Loucy (cell line): Measurements from ENCODE around the gene KLF7.

Experiments
- H2AFZ ChIP-seq: fragments of 200-600 bp; sonication (generic); 2 replicates; pipeline ENCODE4 v1.6.0; 2016; ENCODE audit warnings: antibody characterized with exemption, mild to moderate bottlenecking, low read length, moderate library complexity
- H3F3A ChIP-seq: fragments of 200-600 bp; 2 replicates; pipeline ENCODE4 v1.6.0; 2016; ENCODE audit warnings: antibody characterized with exemption, low read depth, mild to moderate bottlenecking
- H3K27me3 ChIP-seq: fragments of 200-600 bp; sonication (generic); 2 replicates; pipeline ENCODE4 v1.6.1; 2014; ENCODE audit warnings: low read length, mild to moderate bottlenecking; ENCODE audit not compliant: insufficient read depth, poor library complexity, severe bottlenecking
- H3K36me3 ChIP-seq: fragments of 200-600 bp; sonication (generic); 2 replicates; pipeline ENCODE4 v1.6.1; 2016; ENCODE audit warnings: low read length; ENCODE audit not compliant: insufficient read depth
- H3K4me1 ChIP-seq: fragments of 200-600 bp; sonication (generic); 2 replicates; pipeline ENCODE4 v1.5.1; 2014; ENCODE audit warnings: low read length, mild to moderate bottlenecking; ENCODE audit not compliant: insufficient read depth, poor library complexity, severe bottlenecking
- H3K4me2 ChIP-seq: fragments of 200-600 bp; sonication (generic); 2 replicates; pipeline ENCODE4 v1.6.0; 2014; ENCODE audit warnings: antibody characterized with exemption, low read length, low read depth, mild to moderate bottlenecking; ENCODE audit not compliant: poor library complexity, severe bottlenecking
- H3K4me3 ChIP-seq: fragments of 200-600 bp; sonication (generic); 2 replicates; pipeline ENCODE4 v1.5.1; 2014; ENCODE audit warnings: low read length, mild to moderate bottlenecking, mixed read lengths; ENCODE audit not compliant: poor library complexity, severe bottlenecking
- H3K79me2 ChIP-seq: fragments of 200-600 bp; sonication (generic); 2 replicates; pipeline ENCODE4 v1.6.1; 2014; ENCODE audit warnings: low read length; ENCODE audit not compliant: insufficient read depth
- H3K9ac ChIP-seq: fragments of 200-600 bp; sonication (generic); 2 replicates; pipeline ENCODE4 v1.6.0; 2014; ENCODE audit warnings: mild to moderate bottlenecking, low read depth, low read length, moderate library complexity; ENCODE audit not compliant: poor library complexity, severe bottlenecking
- H3K9me2 ChIP-seq: fragments of 200-600 bp; sonication (generic); replicated peaks from 2 replicates; pipeline ENCODE4 v1.6.1; 2016; ENCODE audit warnings: low read depth, low read length, mixed read lengths
- H3K9me3 ChIP-seq: fragments of 200-600 bp; sonication (generic); 2 replicates; pipeline ENCODE4 v1.6.1; 2014; ENCODE audit warnings: mild to moderate bottlenecking, antibody characterized with exemption, low read length, low read depth; ENCODE audit not compliant: insufficient read depth
- H4K20me1 ChIP-seq: fragments of 200-600 bp; sonication (generic); 2 replicates; pipeline ENCODE4 v1.6.0; 2014; ENCODE audit warnings: antibody characterized with exemption, low read length, mild to moderate bottlenecking; ENCODE audit not compliant: insufficient read depth, poor library complexity, severe bottlenecking
- CTCF ChIP-seq: fragments of 200-600 bp; sonication (generic); conservative IDR thresholded peaks from 2 replicates; pipeline ENCODE4 v1.5.1; 2014; ENCODE audit warnings: mild to moderate bottlenecking, antibody characterized with exemption, low read length
- EZH2phosphoT487 ChIP-seq: fragments of 200-600 bp; IDR thresholded peaks from 2 replicates; pipeline ENCODE4 v1.6.1; 2018; ENCODE audit warnings: antibody characterized with exemption, mild to moderate bottlenecking, moderate library complexity, borderline replicate concordance

Gene KLF7

GRCh38 chr2:207087046-207087902, 78.5 kb downstream of the KLF7 start:
- Histone ChIP-seq H3F3A (no peaks in the 10 kb centered on the region), H3K36me3 (peaks cover 12% of the 10 kb centered on the region; the same call in 1 of the 2 replicates), H3K4me3 (no peak overlapping the region), H3K9ac (no peak overlapping the region), H3K79me2 (no peaks in the 10 kb centered on the region), H4K20me1 (no peaks in the 10 kb centered on the region), H3K4me2 (no peak overlapping the region), H3K27me3 (no peaks in the 10 kb centered on the region), H3K4me1 (no peaks in the 10 kb centered on the region), H3K9me2 (no peaks in the 10 kb centered on the region), H3K9me3 (no peaks in the 10 kb centered on the region), H2AFZ (no peak overlapping the region)
- TF ChIP-seq EZH2phosphoT487 = no peak

GRCh38 chr2:207086136-207086535, 79.6 kb downstream of the KLF7 start:
- Histone ChIP-seq H4K20me1 (no peaks in the 10 kb centered on the region), H3K79me2 (no peaks in the 10 kb centered on the region), H3K4me2 (no peak overlapping the region), H3K9me3 (no peaks in the 10 kb centered on the region), H3F3A (no peaks in the 10 kb centered on the region), H3K9ac (no peak overlapping the region), H2AFZ (no peak overlapping the region), H3K4me1 (no peaks in the 10 kb centered on the region), H3K9me2 (no peaks in the 10 kb centered on the region), H3K36me3 (peaks cover 12% of the 10 kb centered on the region; the same call in 1 of the 2 replicates), H3K27me3 (no peaks in the 10 kb centered on the region), H3K4me3 (no peak overlapping the region)
- TF ChIP-seq CTCF = no peak
- TF ChIP-seq EZH2phosphoT487 = no peak

- H3K9me2 ChIP-seq = no peaks in the 10 kb centered on the region
- H3K9me3 ChIP-seq = no peaks in the 10 kb centered on the region
- TF ChIP-seq EZH2phosphoT487 (no peak), CTCF (no peak)
- no peak overlapping the region for H2AFZ ChIP-seq
- no peak overlapping the region for H3K4me2 ChIP-seq
- H3K36me3 ChIP-seq = peaks cover 22% of the 10 kb centered on the region; the same call in 1 of the 2 replicates
- H3K4me3 ChIP-seq = no peak overlapping the region
- H3K4me1 ChIP-seq = no peaks in the 10 kb centered on the region
- no peaks in the 10 kb centered on the region for H3K27me3 ChIP-seq
- H3F3A ChIP-seq = no peaks in the 10 kb centered on the region
- no peak overlapping the region for H3K9ac ChIP-seq
- H4K20me1 ChIP-seq = no peaks in the 10 kb centered on the region
- no peaks in the 10 kb centered on the region for H3K79me2 ChIP-seq
Observed at GRCh38 chr2:207085110-207085509, 80.6 kb downstream of the KLF7 start.
